Hypothalamus (tissue), 51 donors: ENCODE results near the gene CD164.
A peak's percentile ranks its signal among the peaks of the same experiment; 100 is the strongest.
"Not testable (repeated sequence)": the region's sequence is repeated elsewhere in the genome, so short reads cannot be mapped to it uniquely, and the experiment has no call there.

Source experiments
- DNase-seq, 51 donors: peaks; one replicate each; lab custom pipeline; 2025; lab: John Stamatoyannopoulos, UW

The CD164 gene

DNA sequence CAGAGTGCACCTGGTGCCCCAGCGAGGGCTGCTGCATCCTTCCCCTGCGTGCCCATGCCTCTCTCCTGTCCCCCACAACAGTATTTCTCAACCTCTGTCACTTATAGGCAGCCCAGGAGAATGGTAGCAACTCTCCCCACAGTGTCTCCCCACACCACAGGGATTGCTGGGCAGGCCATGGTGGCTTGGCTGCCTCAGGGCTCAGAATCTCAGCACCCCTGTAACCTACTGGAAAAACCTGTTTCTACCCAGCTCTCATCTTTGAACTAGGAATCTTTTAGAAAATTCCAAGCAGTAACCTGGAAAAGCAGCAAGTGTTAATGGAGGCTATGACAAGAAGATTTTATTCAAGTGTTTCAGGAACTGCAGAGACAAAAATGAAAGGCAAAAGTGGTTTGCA, 38.0 kb downstream of the CD164 start:
- no peak for DNase-seq

DNA sequence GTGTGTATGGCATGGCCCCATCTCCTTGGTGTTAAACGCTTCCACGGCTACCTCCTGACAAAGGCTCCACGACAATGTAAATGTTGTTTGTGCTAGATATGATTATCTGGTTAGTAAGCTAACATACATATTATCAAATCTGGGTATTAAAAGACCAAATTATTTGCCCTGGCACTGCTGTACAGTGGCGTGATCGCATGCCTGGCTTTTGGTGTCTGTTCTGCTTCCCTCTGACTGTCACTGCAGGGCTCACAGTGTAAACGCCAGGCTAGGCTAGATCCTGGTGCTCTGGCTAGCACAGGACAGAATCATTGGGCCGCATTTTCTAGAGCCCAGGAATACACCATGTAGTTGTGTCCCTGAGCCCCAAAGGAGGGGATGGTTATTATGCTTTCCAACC, 38.7 kb downstream of the CD164 start:
- DNase-seq = no peak

DNA sequence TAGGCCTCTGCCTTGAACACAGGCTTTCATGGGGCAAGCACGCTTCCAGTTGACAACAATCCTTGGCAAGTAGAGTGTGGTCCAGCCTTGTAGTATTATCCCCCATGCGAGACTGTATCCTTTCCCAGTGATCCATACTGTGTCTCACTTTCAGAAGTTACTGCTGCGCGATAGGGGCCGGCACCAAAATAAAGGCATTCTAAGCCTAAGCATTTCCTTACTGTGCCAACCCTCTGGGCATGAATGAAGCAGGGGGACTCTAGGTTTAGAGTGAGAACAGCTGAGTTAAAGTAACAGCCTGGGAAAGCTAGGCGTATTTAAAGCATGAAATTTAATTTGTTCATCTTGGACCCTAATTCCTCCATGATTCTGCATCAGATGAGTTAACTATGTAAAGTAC, 39.4 kb downstream of the CD164 start:
- DNase-seq = no peak

DNA sequence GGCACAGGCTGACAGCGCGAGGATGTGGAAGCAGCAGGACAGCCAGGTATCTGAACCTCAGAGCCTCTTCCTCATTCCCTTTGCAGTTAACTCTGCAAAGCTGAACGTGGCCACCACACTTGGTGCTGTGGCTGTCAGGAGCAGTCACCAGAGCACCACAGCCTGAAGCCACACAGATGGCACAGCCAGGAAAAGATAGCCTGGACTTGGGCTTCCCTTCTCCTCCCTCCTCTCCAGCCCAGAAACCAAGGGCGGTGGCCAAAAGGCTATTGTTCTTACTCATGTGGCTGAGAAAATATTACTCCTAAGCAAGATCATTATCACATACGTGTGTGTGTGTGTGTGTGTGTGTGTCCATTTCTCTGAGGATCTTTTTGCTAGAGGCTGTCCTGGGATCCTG, 39.8 kb downstream of the CD164 start:
- no peak for DNase-seq

DNA sequence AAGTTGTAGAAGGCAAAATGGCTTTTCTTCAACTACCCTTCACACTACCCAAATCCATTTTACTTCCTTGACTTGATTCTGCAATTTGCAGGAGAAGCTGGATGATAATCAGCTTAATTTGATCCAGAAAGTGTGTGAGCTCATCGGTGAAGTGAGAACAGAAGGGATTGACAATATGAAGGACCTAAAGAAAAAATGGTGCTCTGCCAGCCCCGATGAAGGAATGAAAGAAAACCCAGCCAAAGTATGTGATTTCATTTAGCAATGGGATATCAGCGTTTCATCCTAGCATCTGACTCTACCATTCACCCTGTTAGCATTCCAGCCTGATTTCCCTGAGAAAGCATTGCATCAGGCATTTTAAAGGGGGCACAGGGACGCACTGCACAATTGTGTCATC, 41.5 kb downstream of the CD164 start:
- DNase-seq = no peak

DNA sequence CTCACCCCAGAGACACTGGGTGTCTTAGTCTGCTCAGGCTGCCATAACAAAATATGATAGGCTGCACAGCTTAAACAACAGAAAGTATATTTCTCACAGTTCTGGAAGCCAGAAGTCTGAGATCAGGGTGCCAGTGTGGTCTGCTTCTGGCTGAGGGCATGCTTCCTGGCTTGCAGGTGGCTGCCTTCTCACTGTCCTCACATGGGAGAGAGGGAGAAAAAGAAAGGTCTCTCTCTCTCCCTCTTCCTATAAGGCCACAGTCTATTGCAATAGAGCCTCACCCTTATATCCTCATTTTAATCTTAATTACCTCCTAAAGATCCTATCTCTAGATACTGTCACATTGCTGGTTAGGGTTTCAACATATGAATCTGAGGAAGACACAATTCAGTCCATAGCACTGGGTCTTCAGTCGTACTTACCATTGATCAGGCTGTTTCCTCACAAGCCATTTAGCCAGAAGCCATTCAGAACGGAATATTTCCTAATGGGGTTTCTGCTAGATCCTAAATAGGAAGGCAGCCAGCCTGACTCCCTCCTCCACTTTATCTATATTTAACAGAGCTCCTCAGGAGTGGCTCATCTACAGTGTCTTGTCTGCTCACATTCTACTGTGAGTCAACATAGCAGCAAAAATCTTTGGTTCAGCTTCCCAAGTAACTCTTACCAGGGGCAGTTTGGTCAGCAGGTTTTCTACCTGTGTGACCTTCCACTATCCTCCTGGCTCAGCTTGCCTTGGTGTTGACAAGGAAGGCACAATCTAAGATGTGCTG, 42.2 kb downstream of the CD164 start:
- DNase-seq = peak in 1 of 51 donors; percentile 28

DNA sequence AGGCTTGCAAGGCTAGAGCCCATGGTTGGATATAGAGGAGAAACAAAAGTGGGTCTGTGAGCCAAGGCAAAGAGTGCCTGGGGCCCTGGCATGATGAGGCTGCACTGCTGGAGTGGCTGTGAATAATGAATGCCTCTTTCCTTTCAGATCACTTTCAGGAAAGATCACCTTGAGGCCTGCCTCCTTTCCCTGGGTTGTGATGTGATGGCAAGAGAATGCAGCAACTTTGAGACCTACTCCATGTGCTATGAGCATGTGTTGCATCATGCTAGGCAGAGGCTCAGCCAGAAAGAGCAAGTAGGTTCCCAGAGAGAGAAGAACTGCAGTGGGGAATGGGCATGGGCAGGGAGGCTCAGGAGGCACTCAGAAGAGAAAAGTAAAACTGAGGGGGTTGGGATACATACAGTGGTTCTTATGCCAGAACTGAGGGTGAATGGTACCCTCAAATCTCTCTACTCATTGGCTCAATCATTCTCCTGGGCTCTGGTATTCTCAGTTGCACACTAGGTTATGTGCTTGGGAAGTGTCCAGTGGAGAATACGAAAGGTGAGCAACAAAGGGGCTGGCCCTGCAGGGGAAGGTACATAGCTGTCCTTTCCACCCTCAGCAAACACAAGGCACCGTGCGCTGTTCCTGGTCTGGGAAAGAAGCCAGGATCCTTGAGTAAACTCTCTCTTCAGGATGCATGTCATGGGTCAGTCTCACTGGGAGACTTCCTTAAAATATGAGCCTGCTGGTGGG, 45.9 kb downstream of the CD164 start:
- DNase-seq = no peak

DNA sequence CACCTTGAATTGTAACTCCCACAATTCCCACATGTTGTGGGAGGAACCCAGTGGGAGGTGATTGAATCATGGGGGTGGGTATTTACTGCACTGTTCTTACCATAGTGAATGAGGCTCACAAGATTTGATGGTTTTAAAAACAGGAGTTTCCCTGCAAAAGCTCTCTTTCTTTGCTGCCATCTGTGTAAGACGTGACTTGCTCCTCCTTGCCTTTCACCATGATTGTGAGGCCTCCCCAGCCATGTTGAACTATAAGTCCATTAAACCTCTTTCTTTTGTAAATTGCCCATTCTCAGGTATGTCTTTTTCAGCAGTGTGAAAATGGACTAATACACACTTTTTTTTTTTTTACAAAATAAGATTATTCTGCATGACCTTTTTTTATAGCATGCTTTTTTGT, 48.4 kb downstream of the CD164 start:
- DNase-seq = not testable (repeated sequence)

DNA sequence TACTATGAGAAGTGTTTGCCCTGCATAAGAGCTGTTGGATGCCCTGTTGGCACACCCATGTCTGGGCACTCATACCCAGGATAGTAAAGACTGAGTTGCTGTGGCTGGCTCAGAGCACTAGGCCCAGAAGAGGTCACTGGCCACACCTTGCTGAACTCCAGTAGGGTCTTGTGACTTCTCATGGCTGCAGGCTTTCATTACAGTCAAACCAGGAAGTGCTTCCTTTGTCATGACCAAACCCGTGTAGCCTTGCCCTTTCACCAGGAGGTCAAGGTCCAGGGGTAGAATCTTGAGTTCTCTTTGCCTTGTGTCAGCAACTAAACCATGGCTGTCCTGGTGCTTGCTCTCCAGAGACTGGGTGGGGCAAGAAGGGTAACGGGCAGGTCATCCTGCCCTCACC, 49.5 kb downstream of the CD164 start:
- DNase-seq = no peak

DNA sequence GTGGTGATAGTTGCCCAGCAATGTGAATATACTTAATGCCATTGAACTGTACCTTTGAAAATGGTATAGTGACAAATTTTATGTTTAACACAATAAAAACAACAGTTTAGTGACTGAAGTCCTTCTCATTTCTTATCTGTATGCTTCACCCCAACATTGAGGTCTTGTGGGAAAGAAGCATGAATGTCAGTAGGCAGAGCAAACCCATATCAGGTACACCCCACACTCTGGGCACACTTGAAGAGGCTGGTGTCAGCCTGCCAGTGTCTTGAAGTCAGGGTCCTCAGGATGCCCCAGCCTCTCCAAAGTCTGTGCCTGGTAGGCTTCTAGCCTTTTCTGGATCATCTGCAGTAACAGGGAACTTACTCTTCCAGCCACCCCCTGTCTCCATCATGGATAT, 51.2 kb downstream of the CD164 start:
- no peak for DNase-seq

DNA sequence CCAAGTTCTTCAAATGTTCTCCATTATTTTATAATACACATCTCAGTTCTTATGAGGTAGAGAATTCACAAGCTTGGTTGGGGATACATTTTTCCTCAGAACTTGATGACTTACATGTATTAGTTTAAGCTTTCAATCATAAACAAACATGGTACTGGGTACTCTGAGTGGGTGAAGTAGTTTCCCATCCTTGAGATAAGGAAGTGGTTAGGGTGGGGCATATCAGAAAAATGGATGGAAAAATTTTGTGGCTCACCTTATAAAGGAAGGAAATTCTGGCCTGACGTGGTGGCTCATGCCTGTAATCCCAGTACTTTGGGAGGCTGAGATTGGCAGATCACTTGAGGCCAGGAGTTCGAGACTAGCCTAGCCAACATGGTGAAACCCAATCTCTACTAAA, 52.0 kb downstream of the CD164 start:
- no peak for DNase-seq

DNA sequence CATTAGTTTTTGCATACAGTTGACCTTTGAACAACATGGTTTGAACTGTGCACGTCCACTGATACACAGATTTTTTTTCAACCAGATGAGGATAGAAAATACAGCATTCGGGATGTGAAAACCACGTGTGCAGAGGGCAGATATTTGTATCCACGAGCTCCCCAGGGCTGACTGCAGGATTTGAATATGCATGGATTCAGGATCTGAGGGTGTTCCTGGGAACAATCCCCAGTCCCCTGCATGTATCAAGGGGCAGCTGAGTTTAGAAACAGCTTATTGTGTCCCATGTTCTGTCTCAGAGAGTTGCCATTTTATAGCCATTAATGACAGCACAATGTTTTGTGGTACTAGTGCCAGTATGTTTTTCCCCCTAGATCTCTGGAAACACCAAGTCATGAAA, 53.6 kb downstream of the CD164 start:
- DNase-seq = no peak

DNA sequence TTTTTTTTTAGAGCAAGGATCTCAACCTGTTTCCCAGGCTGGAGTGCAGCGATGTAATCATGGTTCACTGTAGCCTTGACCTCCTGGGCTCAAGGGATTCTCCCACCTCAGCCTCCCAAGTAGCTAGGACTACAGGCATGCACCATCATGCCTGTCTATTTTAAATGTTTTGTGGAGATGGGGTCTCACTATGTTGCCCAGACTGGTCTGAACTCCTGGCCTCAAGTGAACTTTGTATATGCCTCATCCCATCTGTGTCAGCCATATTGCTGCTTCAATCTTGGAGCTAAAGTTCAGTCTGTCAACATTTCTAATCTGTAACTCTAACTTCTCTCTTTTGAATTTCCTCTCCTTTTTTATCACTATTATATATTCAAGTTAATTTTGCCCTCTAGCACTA, 54.3 kb downstream of the CD164 start:
- no peak for DNase-seq

DNA sequence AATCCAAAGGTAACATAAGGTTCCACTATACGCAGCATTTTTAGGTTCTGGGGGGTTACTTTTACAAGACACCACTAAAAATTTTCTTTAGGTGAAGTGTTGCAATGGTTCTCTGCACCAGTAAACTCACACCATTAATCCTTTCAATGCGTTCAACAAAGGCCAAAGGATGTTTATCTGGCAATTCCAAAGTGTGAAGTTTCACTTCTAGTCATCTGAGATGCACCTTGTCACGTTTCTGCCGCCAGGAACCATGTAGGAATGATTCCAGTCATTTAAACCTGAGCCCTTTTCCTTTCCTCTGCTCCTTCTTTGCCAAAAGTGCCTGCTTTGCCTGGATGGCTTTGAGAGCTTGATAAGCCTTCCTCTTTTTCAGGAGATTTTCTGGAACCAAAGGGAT, 54.8 kb downstream of the CD164 start:
- DNase-seq = no peak

DNA sequence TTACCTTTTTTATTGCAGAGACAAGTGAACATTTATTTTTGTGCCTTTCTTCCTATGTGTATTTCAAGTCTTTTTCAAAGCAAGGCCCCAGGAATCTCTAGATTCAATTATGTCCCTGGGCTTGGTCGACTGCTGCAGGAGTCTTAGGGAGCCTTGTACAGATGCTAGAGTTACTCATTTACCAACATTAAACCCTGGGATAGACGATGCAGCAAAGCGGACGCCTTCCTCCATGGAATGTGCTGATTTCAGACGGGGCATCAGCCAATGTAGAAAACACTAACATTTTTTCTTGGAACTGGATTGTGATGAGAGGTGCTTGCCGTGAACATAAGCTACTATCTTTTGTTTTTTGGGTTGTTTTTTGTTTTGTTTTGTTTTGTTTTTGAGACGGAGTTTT, 55.9 kb downstream of the CD164 start:
- no peak for DNase-seq

DNA sequence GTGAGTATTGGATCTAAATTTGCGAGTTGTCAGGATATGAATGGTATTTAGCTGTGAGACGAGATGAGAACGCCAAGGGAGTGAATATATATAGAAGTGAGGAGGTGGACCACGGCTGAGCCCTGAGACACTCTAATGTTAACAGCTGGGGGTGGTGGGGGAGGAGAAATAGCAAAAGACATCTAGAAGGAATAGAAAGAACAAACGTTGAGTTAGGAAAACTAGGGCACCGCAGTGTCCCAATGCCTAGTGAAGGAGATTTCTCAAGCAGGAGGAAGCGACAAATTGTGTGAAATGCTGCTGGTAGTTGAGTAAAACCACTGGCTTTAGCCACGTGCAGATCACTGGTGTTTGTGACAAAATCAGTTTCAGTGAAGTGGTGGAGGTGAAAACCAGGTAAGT, 56.9 kb downstream of the CD164 start:
- DNase-seq = peak in 2 of 51 donors; percentile 14 to 40

DNA sequence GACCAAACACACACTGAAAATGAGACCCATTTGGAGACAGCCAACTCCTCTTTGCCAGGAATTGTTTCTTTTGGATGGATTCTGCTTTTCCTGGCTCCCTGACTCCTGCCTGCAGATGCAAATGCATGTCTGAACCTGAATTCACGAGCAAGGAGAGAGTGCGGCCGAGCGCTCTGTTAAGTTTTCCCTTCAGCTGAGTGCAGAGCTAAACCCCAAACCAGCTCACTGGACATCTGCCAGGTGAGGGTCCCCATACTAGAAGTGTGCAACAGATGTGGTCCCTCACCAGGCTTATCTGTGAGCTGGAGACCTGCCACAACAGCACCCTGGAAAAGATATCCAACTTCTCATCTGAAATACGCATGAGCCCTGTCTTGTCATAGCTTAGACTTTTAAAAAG, 59.0 kb downstream of the CD164 start:
- DNase-seq = no peak

DNA sequence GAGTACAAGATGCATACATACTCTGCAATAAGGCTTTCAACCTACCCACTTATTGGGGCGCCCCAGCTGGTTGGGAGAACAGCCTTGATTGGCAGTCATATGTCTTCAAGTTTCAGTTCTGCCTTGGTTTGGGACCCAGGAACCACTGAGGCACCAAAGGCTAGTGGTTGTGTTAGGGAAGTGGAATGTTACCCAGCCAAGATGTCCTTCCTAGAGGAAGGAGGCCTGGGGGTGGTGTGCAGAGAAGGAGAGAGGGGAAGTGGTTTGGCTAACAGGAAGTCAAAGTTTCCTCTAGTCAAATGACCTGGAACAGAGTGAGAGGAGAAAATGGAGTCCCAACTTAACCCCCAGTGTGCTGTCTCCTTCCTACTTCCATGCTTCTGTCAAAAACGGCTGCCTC, 59.4 kb downstream of the CD164 start:
- peak in 4 of 51 donors; percentile 3 to 29 (median 14) for DNase-seq

DNA sequence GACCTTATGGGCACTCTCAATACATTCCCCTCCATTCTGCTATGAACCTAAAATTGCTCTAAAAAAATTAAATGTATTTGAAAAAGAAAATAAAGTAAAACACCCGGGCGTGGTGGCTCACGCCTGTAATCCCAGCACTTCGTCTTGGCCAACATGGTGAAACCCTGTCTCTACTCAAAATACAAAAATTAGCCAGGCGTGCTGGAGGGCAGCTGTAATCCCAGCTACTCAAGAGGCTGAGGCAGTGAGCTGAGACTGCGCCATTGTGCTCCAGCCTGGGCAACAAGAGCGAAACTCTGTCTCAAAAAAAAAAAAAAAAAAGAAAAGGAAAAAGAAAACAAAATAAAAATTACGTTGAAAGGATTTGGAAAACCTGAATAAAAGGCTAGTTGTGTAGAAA, 60.5 kb downstream of the CD164 start:
- DNase-seq = no peak

DNA sequence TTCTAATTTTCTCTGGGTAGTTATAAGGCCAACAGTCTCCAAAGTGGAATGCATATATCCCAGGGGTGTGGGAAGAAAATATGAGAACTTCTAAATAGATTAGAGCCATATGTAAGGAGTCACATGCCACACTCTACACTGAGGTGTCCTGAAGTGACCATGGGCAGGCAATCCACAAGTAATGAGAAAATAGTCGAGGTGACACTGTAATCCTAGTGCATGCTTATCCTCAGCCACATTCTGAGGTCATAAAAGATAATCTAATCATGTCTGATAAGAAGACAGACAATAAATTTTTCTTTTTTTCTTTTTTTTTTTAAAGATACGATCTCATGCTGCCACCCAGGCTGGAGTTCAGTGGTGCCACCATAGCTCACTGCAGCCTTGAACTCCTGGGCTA, 62.2 kb downstream of the CD164 start:
- no peak for DNase-seq

DNA sequence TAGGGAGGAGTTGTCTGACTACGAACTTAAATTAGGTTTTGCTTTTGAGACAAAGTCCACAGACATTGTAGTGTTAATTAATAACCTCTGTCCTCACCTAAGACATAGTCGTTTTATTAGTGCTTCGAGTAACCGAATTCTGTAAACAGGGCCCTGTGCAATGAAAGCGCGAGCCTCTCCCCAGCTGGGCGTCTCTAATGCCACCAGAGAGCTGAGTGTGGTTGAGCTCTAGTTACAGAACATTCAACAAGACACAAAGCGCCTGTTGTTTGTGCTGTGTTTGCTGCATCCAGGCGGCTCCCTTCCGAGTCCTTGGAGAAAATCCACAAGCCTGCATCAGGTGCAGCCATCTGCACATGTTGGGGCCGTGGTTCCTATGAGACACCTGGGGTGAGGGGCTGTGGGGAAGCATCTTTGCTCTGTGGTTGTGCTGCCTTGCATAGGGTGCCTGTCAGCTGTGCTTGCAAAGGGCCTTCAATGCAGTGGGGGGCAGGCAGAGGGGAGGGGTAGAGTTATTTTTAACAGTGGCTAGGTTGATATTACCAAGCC, 63.9 kb downstream of the CD164 start:
- peak in 45 of 51 donors; percentile 6 to 90 (median 54) for DNase-seq

DNA sequence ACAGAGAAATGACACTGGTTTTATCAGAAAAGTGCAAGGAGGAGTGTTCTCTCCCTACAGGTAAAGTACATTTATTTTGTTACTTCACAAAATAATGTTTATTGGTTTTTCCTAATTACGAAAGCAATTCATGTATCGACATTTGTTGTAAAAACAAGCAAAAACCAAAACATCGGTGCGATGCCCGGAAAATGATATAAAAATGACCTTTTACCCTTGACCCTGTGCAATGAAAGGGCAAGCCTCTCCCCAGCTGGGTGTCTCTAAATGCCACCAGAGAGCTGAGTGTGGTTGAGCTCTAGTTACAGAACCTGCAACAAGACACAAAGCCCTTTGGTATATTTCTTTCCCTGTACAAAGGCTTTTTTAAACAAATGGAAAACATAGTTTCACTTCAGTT, 65.4 kb downstream of the CD164 start:
- DNase-seq = no peak
